Endothelial cell of umbilical vein (primary cell): ENCODE results near the gene RAB14. TPM values are rescaled to one million over a fixed set of nuclear protein-coding genes. Genes with fewer than 3 reads are reported as not detected.

ENCODE experiments used
- BruUV-seq: library from RNA; stranded (reverse); fragments of 400-500 nt; replicated peaks from 2 replicates; lab custom pipeline; 2021; lab: Mats Ljungman, UMichigan
- CTCF ChIA-PET: fragments of 300-600, 350-600 bp; sonication (Branson Sonifier 250); formaldehyde crosslinking; loops from one replicate; lab custom pipeline; 2021; ENCODE audit warnings: antibody characterized with exemption, inconsistent platforms; lab: Charles Lee
- POLR2A ChIA-PET: fragments of 300-600, 350-600 bp; sonication (Branson Sonifier 250); formaldehyde crosslinking; loops from one replicate; lab custom pipeline; 2021; ENCODE audit warnings: antibody characterized with exemption, inconsistent platforms; lab: Charles Lee
- DNase-seq: peaks from one replicate; pipeline ENCODE4 v3.0.0-alpha.2; 2011; ENCODE audit warnings: low read depth, low spot score
- FAIRE-seq: peaks from 2 replicates; lab custom pipeline; 2011; peaks lifted over from hg19 to GRCh38; lab: Jason Lieb, UNC
- H2AFZ ChIP-seq: 2 replicates; pipeline ENCODE4 v1.6.0; 2012; ENCODE audit warnings: low read depth, low read length, control low read depth, inconsistent platforms
- H3K27ac ChIP-seq: 2 replicates; pipeline ENCODE4 v1.5.1; 2011; ENCODE audit warnings: low read depth, mild to moderate bottlenecking, control low read depth, low read length, moderate library complexity; ENCODE audit not compliant: insufficient read depth
- H3K27me3 ChIP-seq, 2 experiments: 2 replicates each; pipeline versions ENCODE4 v1.6.0 to v1.6.1; 2011; ENCODE audit warnings: low read length in 2 of 2, mixed read lengths in 1 of 2; ENCODE audit not compliant: control insufficient read depth in 2 of 2, insufficient read depth in 2 of 2
- H3K36me3 ChIP-seq, 2 experiments: 2 replicates in 1 of 2; 3 replicates in 1 of 2; pipeline ENCODE4 v1.5.1; 2011; ENCODE audit warnings: low read length in 2 of 2, mild to moderate bottlenecking in 1 of 2, moderate library complexity in 1 of 2; ENCODE audit not compliant: control insufficient read depth in 2 of 2, insufficient read depth in 2 of 2; ENCODE audit errors: extremely low read depth in 1 of 2
- H3K4me1 ChIP-seq: 3 replicates; pipeline ENCODE4 v1.5.1; 2011; ENCODE audit warnings: mild to moderate bottlenecking, low read length; ENCODE audit not compliant: control insufficient read depth, insufficient read depth; ENCODE audit errors: extremely low read depth
- H3K4me2 ChIP-seq: 2 replicates; pipeline ENCODE4 v1.6.1; 2011; ENCODE audit warnings: low read length, control low read depth, mixed read lengths; ENCODE audit not compliant: insufficient read depth
- H3K4me3 ChIP-seq, 3 experiments: fragments of 200-600 bp in 1 of 3; sonication (generic), shearing (Covaris generic) in 1 of 3; replicated peaks in 1 of 3; 2 replicates each; pipeline ENCODE4 v1.5.1; 2011 to 2016; ENCODE audit warnings: control low read depth in 3 of 3, low read length in 3 of 3, mild to moderate bottlenecking in 2 of 3, inconsistent platforms in 1 of 3, low read depth in 1 of 3, moderate library complexity in 1 of 3; ENCODE audit not compliant: insufficient read depth in 1 of 3
- H3K79me2 ChIP-seq: 2 replicates; pipeline ENCODE4 v1.6.0; 2012; ENCODE audit warnings: low read length, inconsistent platforms; ENCODE audit not compliant: control insufficient read depth, insufficient read depth
- H3K9ac ChIP-seq: replicated peaks from 2 replicates; pipeline ENCODE3; 2011; ENCODE audit warnings: low read length, control low read depth; ENCODE audit not compliant: insufficient read depth; ENCODE audit errors: extremely low read depth
- H3K9me1 ChIP-seq: replicated peaks from 3 replicates; pipeline ENCODE4 v1.6.0; 2011; ENCODE audit warnings: mild to moderate bottlenecking, low read length; ENCODE audit not compliant: control insufficient read depth, insufficient read depth; ENCODE audit errors: extremely low read depth
- H3K9me3 ChIP-seq: replicated peaks from 2 replicates; pipeline ENCODE4 v1.5.1; 2012; ENCODE audit warnings: low read length, inconsistent platforms; ENCODE audit not compliant: control insufficient read depth, insufficient read depth
- H4K20me1 ChIP-seq: replicated peaks from 2 replicates; pipeline ENCODE3; 2011; ENCODE audit warnings: mild to moderate bottlenecking, low read length; ENCODE audit not compliant: control insufficient read depth, insufficient read depth; ENCODE audit errors: extremely low read depth
- EZH2 ChIP-seq: IDR thresholded peaks from 2 replicates; pipeline ENCODE4 v1.6.1; 2012; ENCODE audit warnings: borderline replicate concordance, low read depth, mild to moderate bottlenecking, moderate library complexity, low read length, inconsistent platforms; ENCODE audit not compliant: severe bottlenecking
- FOS ChIP-seq: IDR thresholded peaks from 2 replicates; pipeline ENCODE4 v1.6.1; 2011; ENCODE audit warnings: mild to moderate bottlenecking, low read length, moderate library complexity, borderline replicate concordance; ENCODE audit not compliant: insufficient read depth
- GATA2 ChIP-seq: IDR thresholded peaks from 2 replicates; pipeline ENCODE4 v1.7.0; 2011; ENCODE audit warnings: low read depth, mild to moderate bottlenecking, moderate library complexity, mixed read lengths, low read length; ENCODE audit not compliant: insufficient read length, insufficient read depth
- JUN ChIP-seq: IDR thresholded peaks from 2 replicates; pipeline ENCODE4 v1.6.1; 2011; ENCODE audit warnings: borderline replicate concordance, low read depth; ENCODE audit not compliant: insufficient read length, insufficient read depth
- MAX ChIP-seq: IDR thresholded peaks from 2 replicates; pipeline ENCODE4 v1.6.1; 2011; ENCODE audit not compliant: insufficient read depth, insufficient read length
- MYC ChIP-seq: IDR thresholded peaks from one replicate; pipeline ENCODE4 v1.6.1; 2011; ENCODE audit warnings: mild to moderate bottlenecking, low read depth, low read length
- POLR2A ChIP-seq: IDR thresholded peaks from 2 replicates; pipeline ENCODE4 v1.6.1; 2012; ENCODE audit warnings: low read depth, mild to moderate bottlenecking, control low read depth, low read length
- POLR2AphosphoS5 ChIP-seq: IDR thresholded peaks from 2 replicates; pipeline ENCODE4 v1.6.1; 2012; ENCODE audit warnings: low read depth, mild to moderate bottlenecking, control low read depth, low read length, moderate library complexity; ENCODE audit not compliant: insufficient read depth
- dilution Hi-C: fragments of 300-500 bp; cut with MboI; formaldehyde crosslinking; loops from one replicate; pipeline ENCODE4 v1.15.0; 2019; ENCODE audit warnings: low sequenced_read_pairs; ENCODE audit not compliant: extremely low pct_ligation_motif_present
- intact Hi-C: fragments of 100-400 bp; cut with micrococcal nuclease; formaldehyde crosslinking; loops from one replicate; pipeline ENCODE4 v1.10.0; 2022
- polyA plus RNA-seq, 4 experiments: library from polyadenylated mRNA; depleted of rRNA in 3 of 4; stranded (reverse) in 3 of 4; unstranded in 1 of 4; fragments of >200 nt; gene quantifications; 2 replicates each; pipeline versions ENCODE4 v1.2.1 to v1.2.3, GENCODE V29; 2011 to 2012; ENCODE audit warnings: missing spikeins in 1 of 4
- total RNA-seq: library from RNA; stranded (reverse); gene quantifications from 2 replicates; pipeline ENCODE4 v1.2.3, GENCODE V29; 2021

Gene RAB14
- total and polyA plus RNA-seq, 2 donors (not counting 3 experiments of a cell fraction or from before 2014, with no cell fraction given), result 18.9 to 79.3 TPM

DNA sequence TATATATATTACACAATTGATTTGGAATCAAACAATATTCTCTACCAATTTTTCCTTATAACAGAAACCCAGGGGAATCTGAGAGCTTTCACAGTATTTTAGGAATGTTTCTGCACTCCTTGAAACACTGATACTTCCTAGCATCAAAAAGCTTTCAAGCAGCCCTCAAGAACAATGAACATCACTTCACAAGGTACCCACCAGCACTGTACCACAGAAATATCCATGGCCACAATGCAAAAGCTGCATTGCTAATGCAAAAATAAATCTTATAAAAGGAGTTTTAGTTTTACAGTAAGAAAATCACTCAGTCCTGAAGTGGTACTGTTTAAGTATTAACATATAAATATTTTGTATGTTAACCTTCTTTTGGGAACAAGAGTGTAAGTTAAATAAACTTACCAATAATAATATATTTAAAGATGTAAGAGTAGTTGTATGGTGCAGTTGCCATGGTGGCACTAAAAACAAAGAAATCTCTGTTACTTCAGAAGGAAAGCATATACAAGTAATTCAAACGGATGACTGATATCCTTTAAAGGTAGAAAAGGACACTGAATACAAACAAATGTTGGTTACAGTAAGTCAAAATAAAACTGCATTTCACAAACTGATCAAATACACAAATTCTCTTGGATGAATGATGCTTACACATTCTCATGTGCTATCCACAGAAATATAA, 8.6 kb downstream of the RAB14 start:
- no TSS peak for BruUV-seq
- POLR2A ChIA-PET, result no interaction called here
- Histone ChIP-seq H3K4me3 (no peak overlapping the region), H3K9me1 (peaks cover 5% of the 10 kb centered on the region), H3K9ac (no peak overlapping the region), H3K27me3 (no peaks in the 10 kb centered on the region), H3K36me3 (peaks cover 0 to 4% of the 10 kb centered on the region in 2 experiments), H3K79me2 (peaks cover 98% of the 10 kb centered on the region), H3K4me1 (peaks cover 26% of the 10 kb centered on the region), H3K4me2 (no peak overlapping the region), H3K9me3 (no peaks in the 10 kb centered on the region), H4K20me1 (peaks cover 45% of the 10 kb centered on the region), H2AFZ (no peak overlapping the region), H3K27ac (no peak overlapping the region)
- CTCF ChIA-PET, result interaction anchor here (0.7 kb wide), 1 partner anchor 103 kb away, joined by 3 read pairs; no protein-coding TSS in a partner anchor
- FAIRE-seq (no peak), DNase-seq (no peak)
- intact Hi-C loops, result no loop called here
- no peak for TF ChIP-seq POLR2AphosphoS5
- no peak for TF ChIP-seq JUN
- TF ChIP-seq MYC, result no peak
- no peak for TF ChIP-seq MAX
- TF ChIP-seq FOS, result no peak
- TF ChIP-seq EZH2, result no peak
- TF ChIP-seq GATA2, result no peak
- TF ChIP-seq POLR2A, result no peak
- dilution Hi-C loops, result no loop called here
